Measurements from ENCODE around the gene C13orf42. TPM values are rescaled to one million over a fixed set of nuclear protein-coding genes. Genes with fewer than 3 reads are reported as not detected.

The C13orf42 gene
- total RNA-seq, 1 donor from 2014 or later = not detected

GRCh38 chr13:51032831-51033230 is 78.2 kb downstream of the C13orf42 start:
- no peak for DNase-seq
- peaks cover 4% of the 10 kb centered on the region for H3K4me1 Mint-ChIP-seq (ENCODE audit: low read depth, unreplicated experiment)
- H3K4me3 Mint-ChIP-seq (ENCODE audit: unreplicated experiment) = no peak overlapping the region
- no peaks in the 10 kb centered on the region for H3K36me3 Mint-ChIP-seq (ENCODE audit: unreplicated experiment)
- no peaks in the 10 kb centered on the region for H3K27me3 Mint-ChIP-seq (ENCODE audit: unreplicated experiment)
- no peak for TF ChIP-seq CTCF (IDR thresholded peaks at IDR 0.05; ENCODE audit: partially characterized antibody, unreplicated experiment)
- H3K27ac Mint-ChIP-seq (ENCODE audit: unreplicated experiment) = no peak overlapping the region
- H3K9me3 Mint-ChIP-seq (ENCODE audit: unreplicated experiment) = peaks cover 1% of the 10 kb centered on the region

Other genes starting within 250 kb of the C13orf42 start
- gene RNASEH2B, start 201.5 kb downstream of the C13orf42 start, total RNA-seq (ENCODE audit: unreplicated experiment) = 10.4 TPM
- gene FAM124A, start 111.1 kb upstream of the C13orf42 start, total RNA-seq (ENCODE audit: unreplicated experiment) = 3.7 TPM
- gene SERPINE3, start 228.4 kb upstream of the C13orf42 start, total RNA-seq (ENCODE audit: unreplicated experiment) = not detected

All from glutamatergic neuron (in vitro differentiated cells).